Gastrocnemius medialis (tissue), 4 donors: Measurements from ENCODE around the gene IRF5.

ENCODE experiments used
- CTCF ChIP-seq, 5 experiments: fragments of 450-650 bp in 3 of 5; fragments of 200-600 bp in 2 of 5; sonication (generic) in 2 of 5; IDR thresholded peaks in 4 of 5; conservative IDR thresholded peaks in 1 of 5; 1 replicate in 4 of 5; 2 replicates in 1 of 5; pipeline ENCODE4 v1.5.1; 2016 to 2019; ENCODE audit warnings: antibody characterized with exemption in 5 of 5, mild to moderate bottlenecking in 3 of 5, moderate library complexity in 3 of 5
- POLR2A ChIP-seq, 2 donors: fragments of 450-650 bp; IDR thresholded peaks; one replicate each; pipeline ENCODE4 v1.6.1; 2017; ENCODE audit warnings: antibody characterized with exemption in 2 of 2, mild to moderate bottlenecking in 2 of 2, moderate library complexity in 2 of 2

- TF ChIP-seq CTCF (IDR thresholded peaks at IDR 0.05 in 4 of 5, conservative IDR thresholded peaks at IDR 0.05 in 1 of 5): no peak
- TF ChIP-seq POLR2A (IDR thresholded peaks at IDR 0.05): no peak
Measured at GRCh38 chr7:128931190-128931798, 6.4 kb upstream of the IRF5 start.
